Inferior parietal cortex (tissue), 1 donor: ENCODE data around the gene PDE3A.
A peak's percentile ranks its signal among the peaks of the same experiment; 100 is the strongest.

Source experiments
- DNase-seq: peaks from one replicate; pipeline ENCODE4 v3.0.0-alpha.2; 2016; ENCODE audit errors: extremely low spot score

PDE3A gene

GRCh38 chr12:20458011-20458410 is 89.7 kb downstream of the PDE3A start:
- no peak for DNase-seq

GRCh38 chr12:20459920-20460319 is 91.6 kb downstream of the PDE3A start:
- no peak for DNase-seq

GRCh38 chr12:20460956-20461355 is 92.6 kb downstream of the PDE3A start:
- DNase-seq = no peak

GRCh38 chr12:20463913-20464524 is 95.7 kb downstream of the PDE3A start:
- peak; percentile 62 for DNase-seq

GRCh38 chr12:20469300-20469699 is 101.0 kb downstream of the PDE3A start:
- DNase-seq = no peak

- no peak for DNase-seq
Measured at GRCh38 chr12:20469756-20470155, 101.4 kb downstream of the PDE3A start.

GRCh38 chr12:20472102-20472782 is 103.9 kb downstream of the PDE3A start:
- DNase-seq = no peak

GRCh38 chr12:20473133-20473532 is 104.8 kb downstream of the PDE3A start:
- DNase-seq = no peak

GRCh38 chr12:20474016-20474415 is 105.7 kb downstream of the PDE3A start:
- no peak for DNase-seq

- no peak for DNase-seq
Measured at GRCh38 chr12:20474443-20474842, 106.1 kb downstream of the PDE3A start.

- no peak for DNase-seq
Measured at GRCh38 chr12:20475542-20475941, 107.2 kb downstream of the PDE3A start.

GRCh38 chr12:20476551-20476950 is 108.2 kb downstream of the PDE3A start:
- no peak for DNase-seq

- no peak for DNase-seq
Measured at GRCh38 chr12:20477255-20477654, 108.9 kb downstream of the PDE3A start.

GRCh38 chr12:20477672-20478071 is 109.3 kb downstream of the PDE3A start:
- no peak for DNase-seq

GRCh38 chr12:20482491-20483054 is 114.2 kb downstream of the PDE3A start:
- no peak for DNase-seq

GRCh38 chr12:20483776-20484175 is 115.4 kb downstream of the PDE3A start:
- no peak for DNase-seq

- DNase-seq = peak; percentile 57
Measured at GRCh38 chr12:20486233-20486632, 117.9 kb downstream of the PDE3A start.

- no peak for DNase-seq
Measured at GRCh38 chr12:20487519-20487918, 119.2 kb downstream of the PDE3A start.

GRCh38 chr12:20489645-20490044 is 121.3 kb downstream of the PDE3A start:
- no peak for DNase-seq

- DNase-seq = no peak
Measured at GRCh38 chr12:20490213-20490612, 121.9 kb downstream of the PDE3A start.

- no peak for DNase-seq
Measured at GRCh38 chr12:20491290-20491689, 123.0 kb downstream of the PDE3A start.

GRCh38 chr12:20492251-20492760 is 124.0 kb downstream of the PDE3A start:
- DNase-seq = no peak

- DNase-seq = no peak
Measured at GRCh38 chr12:20493934-20494333, 125.6 kb downstream of the PDE3A start.
